Stimulated activated CD4-positive, alpha-beta T cell treated with anti-CD3 and anti-CD28 coated beads, Interleukin-4, amount 100 ng/mL, for 24 hours (primary cell): ENCODE results near the gene DDX42.
"Not testable (repeated sequence)": the region's sequence is repeated elsewhere in the genome, so short reads cannot be mapped to it uniquely, and the experiment has no call there.

Experiments
- DNase-seq: peaks from one replicate; pipeline ENCODE4 v3.0.0-alpha.2; 2020

The DDX42 gene

DNA sequence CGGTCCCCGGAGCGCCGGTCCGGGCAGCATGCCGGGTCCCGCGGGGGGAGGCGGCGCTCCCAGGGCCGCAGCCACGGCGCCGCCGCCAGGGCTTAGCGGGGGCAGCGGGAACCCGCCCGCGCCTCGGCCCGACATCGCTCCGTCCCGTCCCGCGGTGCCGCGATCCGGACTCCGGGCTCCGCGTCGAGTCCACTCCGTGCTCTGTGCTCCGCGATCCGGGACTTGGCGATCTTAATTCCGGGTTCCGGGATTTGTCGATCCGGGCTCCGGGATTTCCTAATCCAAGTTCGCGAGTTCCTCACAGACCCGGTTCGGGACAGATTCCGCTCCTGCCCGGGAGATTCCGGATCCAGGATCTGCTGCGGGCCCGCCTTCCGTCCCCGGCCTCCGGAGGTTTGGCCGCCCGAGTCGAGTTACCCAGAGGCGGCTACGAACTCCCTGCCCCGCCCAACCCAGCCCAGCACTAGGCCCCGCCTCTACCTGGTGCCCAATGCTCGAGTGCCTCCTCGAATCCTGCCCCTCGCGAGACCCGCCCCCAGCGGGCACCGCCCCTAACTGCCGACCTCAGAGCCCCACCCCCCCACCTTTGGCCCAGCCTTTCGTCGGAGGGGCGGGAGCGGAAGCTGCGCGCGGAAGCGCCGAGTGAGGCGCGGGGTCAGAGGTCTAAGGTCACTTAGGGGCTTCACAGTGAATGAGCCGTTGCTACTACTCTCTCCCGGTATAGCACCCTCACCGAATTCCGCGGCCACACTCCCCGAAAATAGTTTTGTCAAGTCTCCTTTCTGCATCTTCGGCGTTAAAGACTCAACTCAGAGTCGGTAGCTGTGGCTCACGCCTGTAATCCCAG is 68.8 kb downstream of the DDX42 start, which contains the start of gene SMARCD2:
Gene SMARCD2 (minus strand): TSS at position 146 of the 847 bp plus-strand sequence. CDS start 11 bp downstream, at position 135.
- DNase-seq, result peak; percentile 98

DNA sequence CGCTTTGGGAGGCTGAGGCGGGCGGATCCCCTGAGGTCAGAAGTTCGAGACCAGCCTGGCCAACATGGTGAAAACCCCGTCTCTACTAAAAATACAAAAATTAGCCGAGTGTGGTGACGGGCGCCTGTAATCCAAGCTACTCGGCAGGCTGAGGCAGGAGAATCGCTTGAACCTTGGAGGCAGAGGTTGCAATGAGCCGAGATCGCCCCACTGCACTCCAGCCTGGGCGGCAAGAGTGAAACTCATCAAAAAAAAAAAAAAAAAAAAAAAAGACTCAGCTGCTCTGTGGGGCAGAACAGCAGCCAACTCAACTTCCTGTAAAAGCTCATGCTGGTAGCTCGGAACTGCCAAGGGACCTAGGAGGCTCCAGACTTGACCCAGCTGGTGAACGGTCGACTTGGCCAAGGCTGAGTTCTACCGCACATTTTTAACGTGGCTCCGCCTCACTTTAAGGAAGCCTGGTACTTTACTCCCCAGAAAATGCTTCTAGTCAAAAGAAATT is 69.5 kb downstream of the DDX42 start:
- DNase-seq, result peak; percentile 43

DNA sequence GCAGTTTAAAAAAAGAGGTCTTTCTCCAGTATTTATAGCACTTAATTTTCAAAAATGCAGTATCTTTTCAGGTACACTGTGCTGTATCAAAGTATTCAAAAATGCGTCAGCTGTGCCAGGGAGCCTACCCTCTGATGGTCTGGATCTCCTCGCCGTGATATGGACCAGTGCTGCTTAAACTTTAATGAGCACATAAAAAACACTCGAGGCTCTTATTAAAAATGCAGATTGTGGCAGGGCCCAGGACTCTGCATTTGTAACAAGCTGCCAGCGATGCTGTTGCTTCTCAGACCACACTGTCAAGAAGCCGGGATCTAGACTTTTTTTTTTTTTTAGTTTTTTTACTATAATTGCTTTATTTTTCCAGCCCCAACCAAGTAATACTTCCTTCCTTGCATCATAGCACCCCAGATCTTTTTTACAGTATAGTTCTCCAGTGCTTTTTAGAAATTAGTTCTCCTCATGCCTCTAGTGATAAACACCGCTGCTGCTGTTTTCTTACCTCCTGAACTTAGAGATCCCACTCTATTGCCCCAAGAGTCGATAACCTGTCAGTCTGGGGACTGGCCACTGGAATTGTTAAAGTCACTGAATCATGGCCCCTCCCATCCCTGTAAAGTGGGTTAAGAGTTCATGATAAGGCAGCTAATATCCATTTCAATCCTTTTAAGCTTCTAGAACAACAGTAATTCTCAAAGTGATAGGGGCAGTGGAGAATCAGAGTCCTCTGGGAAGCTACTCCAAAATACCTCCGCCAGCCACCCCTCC is 70.1 kb downstream of the DDX42 start:
- no peak for DNase-seq

DNA sequence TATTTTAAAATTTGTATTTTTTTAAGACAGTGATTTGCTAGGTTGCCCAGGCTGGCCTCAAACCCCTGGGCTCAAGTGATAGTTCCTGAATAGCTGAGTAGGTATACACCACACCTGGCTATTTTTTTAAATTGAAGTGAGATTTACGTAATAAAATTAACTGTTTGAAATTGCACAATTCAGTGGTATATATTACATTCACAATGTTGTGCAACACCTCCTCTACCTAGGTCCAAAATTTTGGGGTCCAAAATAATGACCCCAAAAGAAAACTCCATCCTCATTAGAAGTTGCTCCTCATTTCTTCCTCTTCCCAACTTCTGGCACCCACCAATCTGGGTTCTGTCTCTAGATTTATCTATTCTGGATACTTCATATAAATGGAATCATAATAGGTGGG is 71.5 kb downstream of the DDX42 start:
- DNase-seq, result no peak

DNA sequence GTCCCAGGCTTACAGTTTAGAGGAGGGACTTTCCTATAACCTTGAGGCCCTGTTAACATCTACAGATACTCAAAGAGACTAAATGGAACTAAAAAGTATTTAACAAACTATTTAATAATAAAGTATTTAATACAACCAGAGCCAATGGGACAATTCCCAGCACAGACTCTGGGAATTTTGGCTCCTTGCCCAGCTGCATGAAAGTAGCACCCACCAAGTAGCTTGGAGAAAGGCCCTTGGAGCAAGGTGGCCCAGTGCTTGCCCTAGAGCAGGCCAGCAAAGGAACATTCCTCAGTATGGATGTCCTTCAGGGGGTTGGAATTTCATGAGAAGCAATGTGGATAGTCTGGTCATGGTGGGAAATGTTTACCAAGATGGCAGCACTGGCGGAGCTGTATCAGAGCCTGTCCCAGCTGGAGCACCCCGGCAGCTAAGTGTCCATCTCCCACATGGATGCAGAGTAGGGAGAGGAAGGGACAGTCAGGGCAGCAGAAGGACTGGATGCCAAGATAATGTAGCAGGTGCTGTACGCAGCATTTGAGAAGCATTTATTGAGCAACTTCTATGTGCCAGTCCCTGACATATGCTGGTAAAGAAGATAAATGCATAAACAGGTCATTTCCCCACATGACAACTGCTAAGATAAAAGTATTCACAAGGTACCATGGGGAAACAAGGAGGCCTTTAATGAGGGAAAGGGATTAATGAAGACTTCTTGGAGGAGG is 73.7 kb downstream of the DDX42 start:
- no peak for DNase-seq

DNA sequence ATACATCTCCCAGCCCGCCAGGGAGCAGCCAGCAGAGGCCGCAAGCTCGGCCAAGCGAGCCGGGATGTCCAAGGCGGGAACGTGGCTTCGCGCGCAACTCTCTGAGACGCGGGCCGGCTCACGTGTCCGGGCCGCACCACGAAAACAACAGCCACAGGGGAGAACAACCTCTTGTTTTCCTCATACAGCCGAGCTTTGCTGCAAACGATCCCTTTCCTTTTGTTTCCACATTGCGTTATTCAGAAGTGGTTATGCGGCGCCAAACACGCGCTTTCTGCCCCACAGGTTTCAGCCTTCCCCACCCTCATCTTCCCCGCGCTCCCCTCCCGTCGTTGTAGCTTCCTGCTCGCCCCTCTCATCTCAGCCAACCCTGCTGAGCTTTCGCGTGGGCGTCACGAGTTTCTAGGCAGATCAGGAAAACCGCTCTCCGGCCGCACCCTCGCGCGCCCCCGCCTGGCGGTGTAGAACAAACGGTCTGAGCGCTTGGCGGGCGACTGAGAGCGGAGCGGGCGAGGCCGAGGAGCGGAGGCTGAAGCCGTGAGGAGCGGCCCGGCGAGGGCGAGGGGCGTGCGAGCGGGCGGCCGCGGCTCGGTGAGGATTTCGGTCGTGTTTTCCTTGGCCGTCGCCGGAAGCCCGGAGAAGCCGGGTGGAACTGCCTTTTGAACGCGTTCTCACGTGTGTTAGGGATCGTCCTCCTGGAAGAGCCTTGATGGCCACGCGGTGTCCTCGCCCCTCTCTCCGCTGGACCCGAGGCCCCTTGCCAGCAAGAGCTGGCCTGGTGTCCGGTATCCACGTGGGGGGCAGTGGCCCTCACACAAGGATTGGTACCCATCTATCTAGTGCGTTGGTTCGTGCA is 75.1 kb downstream of the DDX42 start:
- peak; percentile 99 for DNase-seq

DNA sequence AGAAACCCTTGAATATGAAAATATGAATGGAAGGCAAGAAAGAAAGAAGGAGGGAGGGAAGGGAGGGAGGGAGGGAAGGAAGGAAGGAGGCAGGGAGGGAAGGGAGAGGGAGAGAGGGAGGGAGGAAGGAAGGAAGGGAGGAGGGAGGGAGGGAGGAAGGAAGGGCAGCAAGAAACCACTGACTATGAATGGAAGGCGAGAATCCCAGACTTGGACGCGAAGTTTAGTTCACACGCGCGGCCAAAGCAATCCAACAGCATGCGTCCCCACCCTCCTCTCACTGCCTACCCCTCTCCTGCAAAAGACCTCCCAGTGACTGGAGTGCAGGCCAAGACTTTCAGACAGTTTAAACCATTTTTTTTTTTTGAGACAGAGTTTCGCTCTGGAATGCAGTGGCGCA is 76.4 kb downstream of the DDX42 start:
- no peak for DNase-seq

DNA sequence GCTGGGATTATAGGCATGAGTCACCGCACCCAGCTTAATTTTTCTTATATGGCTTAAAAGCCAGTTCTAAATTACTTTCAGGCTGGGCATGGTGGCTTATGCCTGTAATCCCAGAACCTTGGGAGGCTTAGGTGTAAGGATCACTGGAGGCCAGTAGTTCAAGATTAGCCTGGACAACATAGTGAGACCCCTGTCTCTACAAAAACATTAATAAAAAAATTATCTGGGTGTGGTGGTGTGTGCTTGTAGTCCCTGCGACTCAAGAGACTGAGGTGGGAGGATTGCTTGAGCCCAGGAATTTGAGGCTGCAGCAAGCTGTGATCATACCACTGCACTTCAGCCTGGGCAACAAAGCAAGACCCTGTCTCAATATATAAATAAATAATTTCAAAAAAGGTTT is 79.3 kb downstream of the DDX42 start:
- no peak for DNase-seq

DNA sequence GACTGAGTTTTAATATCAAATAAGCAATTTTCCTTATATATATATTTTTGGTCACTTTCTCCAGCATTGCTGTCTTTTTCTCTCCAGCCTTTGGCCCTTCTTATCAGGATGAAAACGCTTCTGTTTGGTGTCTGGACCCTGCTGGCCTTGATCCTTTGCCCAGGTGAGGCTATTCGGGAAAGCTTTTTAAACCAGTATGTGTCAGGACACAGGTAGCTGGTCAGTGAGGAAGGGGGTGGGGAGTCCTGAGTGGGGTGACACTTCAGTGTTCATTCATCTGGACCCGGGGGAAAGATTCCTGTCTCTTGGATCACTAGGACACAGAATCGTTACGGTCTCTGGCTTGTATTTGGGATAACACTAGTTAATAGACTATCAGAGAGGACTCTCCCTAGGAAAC is 80.7 kb downstream of the DDX42 start:
- DNase-seq, result no peak

DNA sequence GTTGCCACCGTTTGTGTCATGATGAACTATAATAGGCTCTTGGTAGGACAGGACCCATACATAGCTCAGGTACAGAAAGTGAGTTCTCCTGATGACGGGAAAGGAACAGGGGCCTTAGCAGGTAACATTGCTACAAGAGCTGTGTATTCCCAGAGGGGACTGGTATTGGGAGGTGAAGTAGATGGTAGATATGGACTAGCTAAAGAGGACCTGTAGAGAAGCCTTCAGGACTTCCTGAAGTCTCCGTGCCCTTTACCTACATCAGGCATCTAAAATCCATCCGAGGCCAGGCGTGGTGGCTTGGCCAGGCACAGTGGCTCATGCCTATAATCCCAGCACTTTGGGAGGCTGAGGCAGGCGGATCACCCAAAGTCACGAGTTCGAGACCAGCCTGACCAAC is 81.2 kb downstream of the DDX42 start:
- no peak for DNase-seq

DNA sequence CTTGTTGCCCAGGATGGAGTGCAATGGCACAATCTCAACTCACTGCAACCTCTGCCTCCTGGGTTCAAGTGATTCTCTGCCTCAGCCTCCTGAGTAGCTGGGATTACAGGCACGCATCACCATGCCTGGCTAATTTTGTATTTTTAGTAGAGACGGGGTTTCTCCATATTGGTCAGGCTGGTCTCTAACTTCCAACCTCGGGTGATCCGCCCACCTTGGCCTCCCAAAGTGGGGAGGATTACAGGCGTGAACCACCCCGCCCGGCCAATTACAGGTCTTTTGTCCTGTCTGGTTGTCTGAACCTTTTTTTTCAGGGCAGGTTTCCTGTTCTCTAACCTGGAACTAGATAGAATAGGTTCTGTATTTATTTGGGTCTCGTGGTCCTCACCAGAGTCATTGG is 82.5 kb downstream of the DDX42 start:
- not testable (repeated sequence) for DNase-seq

DNA sequence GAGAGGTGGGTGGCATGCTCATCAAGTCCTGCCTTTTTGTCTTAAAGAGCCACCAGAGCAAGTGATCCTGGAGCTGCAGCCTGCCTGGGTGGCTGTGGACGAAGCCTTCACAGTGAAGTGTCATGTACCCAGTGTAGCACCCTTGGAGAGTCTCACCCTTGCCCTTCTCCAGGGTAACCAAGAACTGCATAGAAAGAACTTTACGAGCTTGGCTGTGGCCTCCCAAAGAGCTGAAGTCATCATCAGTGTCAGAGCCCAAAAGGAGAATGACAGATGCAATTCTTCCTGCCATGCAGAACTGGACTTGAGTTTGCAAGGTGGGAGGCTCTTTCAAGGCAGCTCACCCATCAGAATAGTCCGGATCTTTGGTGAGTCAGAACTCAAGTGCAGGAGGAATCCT is 85.3 kb downstream of the DDX42 start:
- no peak for DNase-seq

DNA sequence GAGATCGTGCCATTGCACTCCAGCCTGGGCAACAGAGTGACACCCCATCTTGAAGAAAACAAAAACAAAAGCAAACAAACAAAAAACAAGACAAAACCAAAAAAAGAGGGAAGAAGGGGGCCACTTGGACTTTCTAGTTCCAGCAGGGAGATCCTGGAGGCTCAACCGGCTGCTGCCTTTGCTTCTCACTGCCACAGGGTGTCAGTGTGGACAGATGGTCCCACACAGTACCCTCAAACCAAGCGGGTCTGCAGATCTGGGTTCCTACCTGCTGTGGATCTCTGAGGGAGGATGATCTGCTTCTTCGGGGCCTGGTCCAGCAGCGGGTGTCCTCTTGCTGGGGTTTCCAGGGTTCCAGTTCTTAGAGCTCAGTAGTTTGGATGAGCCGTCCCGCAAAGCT is 92.7 kb downstream of the DDX42 start:
- not testable (repeated sequence) for DNase-seq
